HepG2 (cell line): ENCODE results near the gene RAB3D. TPM values are rescaled to one million over a fixed set of nuclear protein-coding genes. Genes with fewer than 3 reads are reported as not detected.

Source experiments
- ATRX ChIP-seq: sonication (generic); formaldehyde crosslinking; IDR thresholded peaks from 2 replicates; pipeline ENCODE4 v1.4.0; 2020; ENCODE audit warnings: missing genetic modification reagents, borderline replicate concordance
- CREM ChIP-seq, 2 experiments: sonication (generic) in 1 of 2; formaldehyde crosslinking in 1 of 2; IDR thresholded peaks; 2 replicates each; pipeline versions ENCODE4 v1.4.0 to v1.6.1; 2016 to 2020; ENCODE audit warnings: antibody characterized with exemption in 1 of 2, mild to moderate bottlenecking in 1 of 2, missing genetic modification reagents in 1 of 2
- DNMT1 ChIP-seq: sonication (generic); formaldehyde crosslinking; IDR thresholded peaks from 2 replicates; pipeline ENCODE4 v1.5.1; 2020; ENCODE audit warnings: mild to moderate bottlenecking, missing genetic modification reagents
- FLYWCH1 ChIP-seq: sonication (generic); formaldehyde crosslinking; IDR thresholded peaks from 2 replicates; pipeline ENCODE4 v1.8.1; 2023; ENCODE audit warnings: mild to moderate bottlenecking, missing genetic modification reagents
- MATR3 ChIP-seq: sonication (generic); formaldehyde crosslinking; IDR thresholded peaks from 2 replicates; pipeline ENCODE4 v1.4.0; 2020; ENCODE audit warnings: missing genetic modification reagents
- PBX2 ChIP-seq: IDR thresholded peaks from 2 replicates; pipeline ENCODE4 v1.6.1; 2016; ENCODE audit warnings: control low read depth
- PLRG1 ChIP-seq: fragments of 450-650 bp; conservative IDR thresholded peaks from 2 replicates; pipeline ENCODE4 v1.6.1; 2016
- RFX5 ChIP-seq: IDR thresholded peaks from 2 replicates; pipeline ENCODE4 v1.6.1; 2011; ENCODE audit warnings: low read depth, low read length, improper control_type of control experiment
- SNAPC4 ChIP-seq: sonication (generic); formaldehyde crosslinking; IDR thresholded peaks from 2 replicates; pipeline ENCODE4 v1.4.0; 2020; ENCODE audit warnings: mild to moderate bottlenecking, missing genetic modification reagents
- SNAPC5 ChIP-seq: sonication (generic); formaldehyde crosslinking; IDR thresholded peaks from 2 replicates; pipeline ENCODE4 v1.8.1; 2023; ENCODE audit warnings: mild to moderate bottlenecking, missing genetic modification reagents, borderline replicate concordance
- SNRNP70 ChIP-seq: fragments of 200-400 bp; formaldehyde crosslinking; IDR thresholded peaks from 2 replicates; pipeline ENCODE4 v1.6.1; 2017; ENCODE audit warnings: mild to moderate bottlenecking, low read depth, low read length, moderate library complexity
- ZBTB2 ChIP-seq: sonication (generic); formaldehyde crosslinking; IDR thresholded peaks from 2 replicates; pipeline ENCODE4 v1.8.0; 2022; ENCODE audit warnings: low read depth, missing genetic modification reagents
- ZFP41 ChIP-seq: sonication (generic); formaldehyde crosslinking; IDR thresholded peaks from 2 replicates; pipeline ENCODE4 v1.4.0; 2020; ENCODE audit warnings: mild to moderate bottlenecking, missing genetic modification reagents, borderline replicate concordance
- ZGPAT ChIP-seq: IDR thresholded peaks from 2 replicates; pipeline ENCODE4 v1.6.1; 2016; ENCODE audit warnings: mild to moderate bottlenecking
- ZNF101 ChIP-seq: sonication (generic); formaldehyde crosslinking; IDR thresholded peaks from 2 replicates; pipeline ENCODE4 v1.4.0; 2020; ENCODE audit warnings: mild to moderate bottlenecking, low read depth, missing genetic modification reagents, borderline replicate concordance
- ZNF501 ChIP-seq: sonication (generic); formaldehyde crosslinking; IDR thresholded peaks from 2 replicates; pipeline ENCODE4 v1.5.1; 2020; ENCODE audit warnings: mild to moderate bottlenecking, moderate library complexity, missing genetic modification reagents
- ZNF510 ChIP-seq: sonication (generic); formaldehyde crosslinking; IDR thresholded peaks from 2 replicates; pipeline ENCODE4 v1.4.0; 2020; ENCODE audit warnings: low read depth, mild to moderate bottlenecking, missing genetic modification reagents
- ZNF549 ChIP-seq: sonication (generic); formaldehyde crosslinking; IDR thresholded peaks from 2 replicates; pipeline ENCODE4 v1.5.0; 2020; ENCODE audit warnings: missing genetic modification reagents
- ZNF576 ChIP-seq: sonication (generic); formaldehyde crosslinking; IDR thresholded peaks from 2 replicates; pipeline ENCODE4 v1.4.0; 2020; ENCODE audit warnings: mild to moderate bottlenecking, missing genetic modification reagents
- ZNF709 ChIP-seq: sonication (generic); formaldehyde crosslinking; IDR thresholded peaks from 2 replicates; pipeline ENCODE4 v1.5.0; 2020; ENCODE audit warnings: mild to moderate bottlenecking, missing genetic modification reagents
- polyA plus RNA-seq, 8 experiments: library from polyadenylated mRNA; depleted of rRNA in 3 of 8; stranded (reverse) in 7 of 8; unstranded in 1 of 8; fragments of >200 nt; fragmentation: Illumina TruSeq in 4 of 8; extraction: Trizol in 4 of 8; gene quantifications; 2 replicates each; pipeline versions ENCODE4 v1.2.1 to v1.2.3, GENCODE V29; 2011 to 2016; ENCODE audit warnings: low read depth in 4 of 8, missing spikeins in 1 of 8, mixed read lengths in 1 of 8; ENCODE audit not compliant: insufficient read depth in 1 of 8
- total RNA-seq, 5 experiments: library from RNA; depleted of rRNA; stranded (reverse); fragments of >200 nt; fragmentation: Illumina TruSeq; extraction: Trizol; gene quantifications; 2 replicates each; pipeline ENCODE4 v1.2.3, GENCODE V29; 2016; ENCODE audit warnings: low read depth in 1 of 5

RAB3D gene
- total and polyA plus RNA-seq, 2 of the 13 experiments (the other 11 are each of a cell fraction or from before 2014, with no cell fraction given): 2.0 to 16.1 TPM

GRCh38 chr19:11374433-11375142, 35.1 kb upstream of the RAB3D start, which contains the start of gene SWSAP1 (continued):
- peak; percentile 90 for TF ChIP-seq ZGPAT (CRISPR knock-in tag)
- TF ChIP-seq ZNF501 (CRISPR knock-in tag): peak; percentile 92
- no peak for TF ChIP-seq ATRX (CRISPR knock-in tag)
- no peak for TF ChIP-seq PLRG1
- TF ChIP-seq SNAPC5 (CRISPR knock-in tag): no peak
- no peak; the same call in 1 of the 2 replicates for TF ChIP-seq RFX5
- TF ChIP-seq ZNF576 (CRISPR knock-in tag): no peak
- peak; percentile 84; the same call in 1 of the 2 replicates for TF ChIP-seq ZNF709 (CRISPR knock-in tag)
- no peak for TF ChIP-seq FLYWCH1 (CRISPR knock-in tag)
- no peak for TF ChIP-seq ZNF510
- TF ChIP-seq ZNF101 (CRISPR knock-in tag): no peak
- TF ChIP-seq ZNF549 (CRISPR knock-in tag): no peak
- no peak for TF ChIP-seq SNAPC4 (CRISPR knock-in tag)
- TF ChIP-seq MATR3 (CRISPR knock-in tag): no peak
- TF ChIP-seq DNMT1: no peak
- no peak for TF ChIP-seq ZFP41 (CRISPR knock-in tag)
- peak; percentile 72 for TF ChIP-seq CREM (IDR thresholded peaks at IDR 0.05)
- TF ChIP-seq CREM (CRISPR knock-in tag; IDR thresholded peaks at IDR 0.05): no peak
- TF ChIP-seq PBX2: peak; percentile 90
- TF ChIP-seq ZBTB2 (CRISPR knock-in tag): no peak
- no peak for TF ChIP-seq SNRNP70
